NCI-H2196 (cell line): ENCODE measurements around the gene ELOVL2.
"Not testable (repeated sequence)": the region's sequence is repeated elsewhere in the genome, so short reads cannot be mapped to it uniquely, and the experiment has no call there.

ENCODE experiments used
- DNase-seq: peaks from one replicate; lab custom pipeline; 2025; ENCODE audit not compliant: unreplicated experiment; lab: John Stamatoyannopoulos, UW

ELOVL2 gene, protein sequence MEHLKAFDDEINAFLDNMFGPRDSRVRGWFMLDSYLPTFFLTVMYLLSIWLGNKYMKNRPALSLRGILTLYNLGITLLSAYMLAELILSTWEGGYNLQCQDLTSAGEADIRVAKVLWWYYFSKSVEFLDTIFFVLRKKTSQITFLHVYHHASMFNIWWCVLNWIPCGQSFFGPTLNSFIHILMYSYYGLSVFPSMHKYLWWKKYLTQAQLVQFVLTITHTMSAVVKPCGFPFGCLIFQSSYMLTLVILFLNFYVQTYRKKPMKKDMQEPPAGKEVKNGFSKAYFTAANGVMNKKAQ

DNA sequence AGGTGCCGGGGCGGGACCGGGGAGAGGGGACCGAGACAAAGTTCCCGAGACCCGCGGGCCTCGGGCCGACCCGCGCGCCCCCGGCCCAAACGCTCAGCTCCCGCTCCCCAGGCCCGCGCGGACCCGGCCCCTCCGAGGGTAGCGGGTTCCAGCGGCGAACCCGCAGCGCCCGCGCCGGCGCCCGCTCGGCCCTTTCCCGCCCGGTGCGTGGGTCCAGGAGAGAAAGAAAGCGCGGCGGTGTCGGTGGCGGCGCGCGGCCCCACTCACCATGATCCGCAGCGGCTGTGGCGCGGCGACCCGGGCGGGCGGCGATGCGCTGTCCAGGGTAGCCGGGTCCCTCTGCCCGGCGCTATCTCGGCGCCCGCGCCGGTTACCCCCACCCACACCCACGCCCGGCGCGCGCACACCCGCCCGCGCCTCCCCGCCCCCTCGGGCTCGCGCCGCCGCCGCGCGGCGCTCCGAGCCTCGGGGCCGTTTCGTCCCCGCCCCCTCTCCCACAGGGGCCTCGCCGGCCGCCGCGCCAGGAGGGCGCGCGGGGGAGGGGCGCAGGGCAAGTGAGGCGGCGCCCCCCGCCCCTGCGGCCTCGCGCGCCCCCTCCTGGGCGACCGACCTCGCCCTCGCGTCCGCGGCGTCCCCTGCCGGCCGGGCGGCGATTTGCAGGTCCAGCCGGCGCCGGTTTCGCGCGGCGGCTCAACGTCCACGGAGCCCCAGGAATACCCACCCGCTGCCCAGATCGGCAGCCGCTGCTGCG, at the start of gene ELOVL2:
Gene ELOVL2 (minus strand): TSS at position 345 of the 751 bp plus-strand sequence. CDS start 75 bp downstream, at position 270.
- DNase-seq: peak; percentile 59

DNA sequence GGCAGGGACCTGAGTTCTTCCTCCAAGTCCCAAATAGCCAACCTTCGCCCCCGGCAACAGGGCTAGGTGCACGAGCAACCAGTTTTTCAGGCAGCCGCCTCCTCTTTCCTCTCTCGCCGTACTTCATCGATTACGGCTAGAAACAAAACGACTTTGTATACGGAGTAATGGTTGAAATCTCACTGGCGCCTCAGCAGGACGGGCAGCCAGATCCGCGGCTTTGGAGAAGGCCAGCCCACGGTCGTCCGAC, 49.2 kb upstream of the ELOVL2 start:
- DNase-seq: no peak

DNA sequence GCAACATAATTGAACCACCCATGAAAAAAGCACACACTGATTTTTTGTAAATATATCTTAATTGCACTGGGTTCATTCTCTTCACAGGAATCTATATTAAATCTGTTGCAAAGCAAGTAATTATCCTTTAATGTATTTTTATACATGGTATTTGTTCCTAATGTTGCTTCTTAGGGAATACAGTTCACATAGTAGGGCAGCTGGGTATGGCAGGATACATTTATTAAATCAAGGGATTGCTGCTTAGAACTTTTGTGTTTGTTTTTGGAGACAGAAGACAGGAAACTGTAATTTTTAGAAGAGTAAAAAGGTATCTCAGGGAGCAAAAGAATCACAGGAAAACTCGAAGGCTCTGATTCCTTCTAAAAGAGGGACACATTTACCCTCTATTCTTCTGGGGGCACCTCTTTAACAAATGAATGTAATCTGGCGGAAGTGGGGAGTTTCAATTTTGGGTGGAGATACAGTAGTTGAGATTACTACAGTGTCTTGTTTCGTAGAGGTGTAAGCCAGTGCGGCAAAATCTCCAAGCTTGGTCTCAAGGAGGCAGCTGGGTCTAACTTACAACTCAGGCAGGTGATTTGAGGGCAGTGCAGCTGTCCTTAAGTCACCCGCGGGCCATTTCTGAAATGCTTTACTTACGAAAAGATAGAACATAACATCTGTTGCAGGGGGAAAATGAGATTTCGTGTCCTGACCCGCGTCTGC, 48.7 kb upstream of the ELOVL2 start:
- DNase-seq: no peak

DNA sequence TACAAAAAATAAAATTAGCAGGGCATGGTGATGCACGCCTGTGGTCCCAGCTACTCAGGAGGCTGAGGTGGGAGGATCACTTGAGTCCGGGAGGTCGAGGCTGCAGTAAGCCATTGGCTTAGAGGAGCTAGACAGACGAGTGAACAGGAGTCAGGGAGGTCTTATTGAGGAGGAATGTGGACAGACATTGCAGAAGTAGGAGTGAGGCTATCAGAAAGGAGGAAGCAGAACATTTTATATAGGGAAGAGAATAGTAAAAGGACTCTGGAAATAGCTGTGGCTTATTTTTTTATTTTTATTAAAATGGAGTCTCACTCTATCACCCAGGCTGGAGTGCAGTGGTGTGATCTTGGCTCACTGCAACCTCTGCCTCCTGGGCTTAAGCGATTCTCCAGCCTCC, 47.0 kb upstream of the ELOVL2 start:
- DNase-seq: not testable (repeated sequence)

DNA sequence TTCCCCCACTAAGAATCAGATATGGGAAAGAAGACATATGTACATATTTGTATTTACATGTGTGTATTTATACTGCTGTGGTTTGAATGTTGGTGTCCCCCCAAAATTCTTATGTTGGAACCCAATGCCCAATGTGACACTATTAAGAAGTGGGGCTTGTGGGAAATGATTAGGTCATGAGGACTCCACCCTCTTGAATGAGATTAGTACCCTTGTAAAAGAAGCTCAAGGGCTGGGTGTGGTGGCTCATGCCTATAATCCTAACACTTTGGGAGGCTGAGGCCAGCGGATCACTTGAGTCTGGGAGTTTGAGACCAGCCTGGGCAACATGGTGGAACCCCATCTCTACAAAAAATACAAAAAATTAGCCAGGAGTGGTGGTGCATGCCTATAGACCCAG, 45.6 kb upstream of the ELOVL2 start:
- DNase-seq: no peak

DNA sequence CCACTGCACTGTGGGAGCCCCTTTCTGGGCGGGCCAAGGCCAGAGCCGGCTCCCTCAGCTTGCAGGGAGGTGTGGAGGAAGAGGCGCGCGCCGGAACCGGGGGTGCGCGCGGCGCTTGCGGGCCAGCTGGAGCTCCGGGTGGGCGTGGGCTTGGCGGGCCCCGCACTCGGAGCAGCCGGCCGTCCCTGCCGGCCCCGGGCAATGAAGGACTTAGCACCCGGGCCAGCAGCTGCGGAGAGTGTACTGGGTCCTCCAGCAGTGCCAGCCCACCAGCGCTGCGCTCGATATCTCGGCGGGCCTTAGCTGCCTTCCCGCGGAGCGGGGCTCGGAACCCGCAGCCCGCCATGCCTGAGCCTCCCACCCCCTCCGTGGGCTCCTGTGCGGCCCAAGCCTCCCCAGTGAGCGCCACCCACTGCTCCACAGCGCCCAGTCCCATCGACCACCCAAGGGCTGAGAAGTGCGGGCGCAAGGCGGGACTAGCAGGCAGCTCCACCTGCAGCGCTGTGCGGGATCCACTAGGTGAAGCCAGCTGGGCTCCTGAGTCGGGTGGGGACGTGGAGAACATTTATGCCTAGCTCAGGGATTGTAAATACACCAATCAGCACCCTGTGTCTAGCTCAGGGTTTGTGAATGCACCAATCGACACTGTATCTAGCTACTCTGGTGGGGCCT, 43.2 kb upstream of the ELOVL2 start:
- not testable (repeated sequence) for DNase-seq

DNA sequence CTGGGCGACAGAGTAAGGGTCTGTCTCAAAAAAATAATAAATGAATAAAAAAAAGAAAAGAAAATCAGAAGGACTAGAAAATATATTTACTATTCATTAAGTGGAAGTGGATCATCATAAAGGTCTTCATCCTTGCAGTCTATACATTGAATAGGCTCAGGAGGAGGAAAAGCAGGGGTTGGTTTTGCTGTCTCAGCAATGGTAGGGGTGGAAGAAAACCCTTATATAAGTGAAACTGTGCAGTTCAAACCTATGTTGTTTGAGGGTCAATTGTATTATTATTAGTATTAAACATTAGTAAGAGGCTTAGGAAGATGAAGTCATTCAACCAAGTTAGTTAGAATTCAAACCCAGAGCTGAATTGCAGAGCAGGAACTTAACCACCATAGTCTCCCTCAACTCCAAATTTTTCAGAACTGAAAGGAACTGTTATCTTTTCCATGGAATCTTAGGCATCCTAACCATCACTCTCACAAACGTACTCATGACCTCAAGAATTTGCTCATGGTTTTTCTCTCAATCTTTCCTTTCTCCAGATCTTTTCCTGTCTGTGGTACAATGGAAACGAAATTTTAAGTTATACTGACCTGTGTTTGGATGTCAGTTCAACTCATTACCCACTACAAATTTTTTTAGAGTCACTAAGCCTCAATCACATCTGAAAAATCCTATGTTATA, 41.8 kb upstream of the ELOVL2 start:
- DNase-seq: no peak

DNA sequence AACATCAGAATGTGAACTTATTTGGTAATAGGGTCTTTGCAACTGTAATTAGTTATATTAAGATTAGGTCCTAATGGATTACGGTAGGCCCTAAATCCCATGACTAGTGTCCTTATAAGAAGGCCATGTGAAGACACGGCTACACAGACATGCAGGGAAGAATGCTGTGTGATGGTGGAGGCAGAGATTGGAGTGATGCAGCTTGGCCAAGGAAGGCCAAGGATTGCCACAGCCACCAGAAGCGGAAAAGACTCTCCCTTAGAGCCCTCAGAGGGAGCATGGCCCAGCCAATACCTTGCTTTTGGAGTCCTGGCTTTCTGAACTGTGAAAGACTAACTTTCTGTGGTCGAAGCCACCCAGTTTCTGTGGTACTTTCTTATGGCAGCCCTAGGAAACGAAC, 39.9 kb upstream of the ELOVL2 start:
- DNase-seq: no peak

DNA sequence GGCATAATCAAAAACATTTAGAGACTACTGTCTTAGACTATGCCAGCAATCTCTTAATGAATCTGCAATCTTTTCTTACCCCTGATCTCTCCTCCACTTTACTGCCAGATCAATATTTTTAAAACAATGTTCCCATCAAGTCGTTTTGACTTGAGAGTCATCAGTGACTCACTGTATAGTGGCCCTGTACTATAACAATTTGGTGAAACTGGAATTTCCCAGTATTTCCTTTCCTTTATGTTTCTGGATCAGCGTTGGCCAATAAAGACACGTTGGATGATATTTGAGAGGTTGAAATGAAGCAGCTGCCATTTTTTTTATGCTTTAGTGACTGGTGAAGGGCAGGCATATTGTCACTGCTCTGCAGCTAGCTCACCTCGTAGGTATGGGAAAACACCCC, 39.4 kb upstream of the ELOVL2 start:
- no peak for DNase-seq

DNA sequence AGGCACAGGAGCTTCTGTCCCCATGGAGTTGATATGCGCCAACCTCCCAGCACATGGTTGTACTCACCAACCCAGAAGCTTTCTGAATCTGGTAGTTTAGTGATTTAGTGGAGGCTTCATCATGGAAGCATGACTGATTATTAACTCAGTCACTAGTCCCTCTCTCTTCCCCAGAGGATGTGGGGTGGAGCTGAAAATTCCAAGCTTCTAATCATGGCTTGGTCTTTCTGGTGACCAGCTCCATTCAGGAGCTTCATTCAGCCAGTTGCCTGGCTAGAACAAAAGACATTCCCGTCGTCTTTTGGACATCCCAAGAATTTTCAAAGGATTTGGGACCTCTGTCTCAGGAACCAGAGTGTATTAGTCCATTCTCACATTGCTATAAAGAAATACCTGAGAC, 36.2 kb upstream of the ELOVL2 start:
- no peak for DNase-seq

DNA sequence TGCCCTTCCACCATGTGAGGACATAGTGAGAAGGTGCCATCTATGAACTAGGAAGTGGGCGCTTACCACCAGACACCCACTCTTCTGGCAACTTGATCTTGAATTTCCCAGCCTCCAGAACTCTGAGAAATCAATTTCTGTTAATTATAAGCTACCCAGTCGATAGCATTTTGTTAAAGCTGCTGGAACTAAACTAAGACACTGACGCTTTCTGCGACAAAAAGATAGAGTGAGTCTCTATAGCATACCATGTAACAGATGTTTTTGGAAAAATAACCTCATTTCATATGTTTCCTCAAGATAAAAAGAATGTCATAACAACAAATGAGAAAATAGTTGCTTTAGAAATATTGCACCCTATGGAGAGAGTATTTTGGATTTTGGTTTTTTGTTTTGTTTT, 34.2 kb upstream of the ELOVL2 start:
- no peak for DNase-seq

DNA sequence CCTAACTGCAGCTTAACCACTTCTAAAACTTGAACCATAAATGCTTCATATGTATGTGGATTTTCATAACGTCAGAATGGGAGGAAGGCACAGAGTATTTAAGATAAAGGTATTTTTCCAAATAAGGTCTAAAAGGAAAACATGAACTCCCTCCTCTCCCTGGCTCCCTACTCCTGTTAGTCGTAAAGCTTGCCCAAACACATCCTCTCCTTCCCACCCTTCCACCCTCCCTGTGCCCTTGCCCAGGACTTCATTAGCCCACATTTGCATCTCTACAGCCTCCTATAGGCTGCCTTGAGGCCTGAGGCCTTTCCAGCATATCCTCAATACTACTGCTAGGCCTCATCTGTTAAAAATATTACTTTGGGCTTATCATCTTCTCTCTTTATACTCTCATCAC, 32.4 kb upstream of the ELOVL2 start:
- DNase-seq: no peak

DNA sequence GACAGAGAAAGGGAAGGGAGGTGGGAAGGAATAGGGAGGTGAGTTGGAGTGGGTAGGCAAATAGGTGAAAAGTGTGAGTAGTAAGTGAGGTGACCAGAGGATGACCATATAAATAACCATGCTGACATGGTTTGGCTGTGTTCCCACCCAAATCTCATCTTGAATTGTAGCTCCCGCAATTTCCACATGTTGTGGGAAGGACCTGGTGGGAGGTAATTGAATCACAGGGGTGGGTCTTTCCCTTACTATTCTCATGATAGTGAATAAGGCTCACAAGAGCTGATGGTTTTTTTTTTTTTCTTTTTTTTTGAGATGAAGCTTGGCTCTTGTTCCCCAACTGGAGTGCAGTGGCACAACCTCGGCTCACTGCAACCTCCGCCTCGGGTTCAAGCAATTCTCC, 28.0 kb upstream of the ELOVL2 start:
- no peak for DNase-seq

DNA sequence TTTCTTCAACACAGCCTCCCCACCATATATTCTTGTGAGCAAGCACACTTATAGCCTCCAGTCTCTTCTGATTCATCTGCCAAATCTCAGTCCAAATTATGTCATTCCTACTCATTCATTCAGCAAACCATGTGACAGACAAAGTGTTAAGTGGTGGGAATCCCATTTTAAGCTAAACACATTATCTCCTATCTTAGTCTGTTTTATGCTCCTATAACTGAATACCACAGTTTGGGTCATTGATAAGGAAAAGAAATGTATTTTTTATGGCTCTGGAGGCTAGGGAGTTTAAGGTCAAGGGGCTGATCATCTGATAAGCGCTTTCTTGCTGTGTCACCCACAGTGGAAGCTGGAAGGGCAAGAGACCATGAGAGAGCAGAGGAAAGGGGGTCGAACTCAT, 25.7 kb upstream of the ELOVL2 start:
- DNase-seq: no peak

DNA sequence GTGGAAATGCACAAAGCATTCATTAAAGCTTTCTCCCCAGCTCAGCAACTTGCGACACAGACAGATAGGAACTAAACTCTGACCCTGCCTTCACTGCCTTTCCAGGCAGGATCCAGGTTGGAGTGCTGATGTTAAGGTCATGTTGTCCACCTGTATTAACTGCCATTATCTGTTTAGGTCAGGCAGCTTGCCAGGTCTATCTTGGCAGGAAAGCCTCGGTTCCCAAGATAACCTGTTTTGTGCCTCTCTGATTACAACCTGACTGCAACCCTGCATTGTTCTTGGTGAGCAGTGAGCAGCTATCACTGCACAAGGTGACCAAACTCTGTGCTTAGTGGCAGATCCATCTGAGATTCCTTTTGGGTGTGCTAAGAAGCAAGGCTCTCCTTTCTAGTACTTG, 23.2 kb upstream of the ELOVL2 start:
- DNase-seq: peak; percentile 77

DNA sequence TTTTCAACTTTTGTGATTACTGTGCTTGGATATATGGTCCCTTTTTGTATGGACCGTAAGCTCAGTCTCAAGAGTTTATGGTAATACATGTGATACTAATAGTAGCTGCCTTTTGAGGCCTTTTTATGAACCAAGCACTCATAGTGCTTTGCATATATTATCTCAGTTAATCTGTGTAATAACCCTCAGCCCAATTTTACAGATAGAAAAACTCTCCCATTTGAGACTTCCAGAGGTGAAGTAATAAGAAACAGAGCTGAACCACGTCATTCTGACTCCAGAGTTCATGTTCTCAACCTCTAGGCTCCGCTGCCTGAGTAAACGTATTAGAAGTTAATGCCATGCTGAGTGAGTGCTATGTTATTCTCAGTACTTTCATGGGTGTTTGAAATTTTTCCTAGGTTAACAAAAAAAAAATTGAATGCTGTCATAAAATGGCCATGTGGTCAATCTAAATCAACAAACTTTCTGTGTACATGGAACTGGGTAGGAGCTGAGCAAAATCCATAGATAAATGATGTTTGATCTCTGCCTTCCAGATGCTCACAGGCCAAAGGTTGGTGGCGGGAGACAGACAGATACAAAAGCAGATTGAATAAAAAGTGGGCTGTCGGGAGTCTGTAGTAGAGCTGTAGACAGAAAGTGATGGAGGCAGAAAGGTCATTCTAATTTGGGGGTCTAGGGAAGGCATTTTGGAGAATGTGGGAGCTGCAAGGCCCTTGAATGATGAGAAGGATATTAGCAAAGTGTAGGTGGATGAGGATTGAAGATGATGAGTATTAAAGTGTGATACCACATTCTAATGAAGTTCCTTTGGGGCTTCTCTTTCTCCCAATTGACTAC, 22.6 kb upstream of the ELOVL2 start:
- no peak for DNase-seq

DNA sequence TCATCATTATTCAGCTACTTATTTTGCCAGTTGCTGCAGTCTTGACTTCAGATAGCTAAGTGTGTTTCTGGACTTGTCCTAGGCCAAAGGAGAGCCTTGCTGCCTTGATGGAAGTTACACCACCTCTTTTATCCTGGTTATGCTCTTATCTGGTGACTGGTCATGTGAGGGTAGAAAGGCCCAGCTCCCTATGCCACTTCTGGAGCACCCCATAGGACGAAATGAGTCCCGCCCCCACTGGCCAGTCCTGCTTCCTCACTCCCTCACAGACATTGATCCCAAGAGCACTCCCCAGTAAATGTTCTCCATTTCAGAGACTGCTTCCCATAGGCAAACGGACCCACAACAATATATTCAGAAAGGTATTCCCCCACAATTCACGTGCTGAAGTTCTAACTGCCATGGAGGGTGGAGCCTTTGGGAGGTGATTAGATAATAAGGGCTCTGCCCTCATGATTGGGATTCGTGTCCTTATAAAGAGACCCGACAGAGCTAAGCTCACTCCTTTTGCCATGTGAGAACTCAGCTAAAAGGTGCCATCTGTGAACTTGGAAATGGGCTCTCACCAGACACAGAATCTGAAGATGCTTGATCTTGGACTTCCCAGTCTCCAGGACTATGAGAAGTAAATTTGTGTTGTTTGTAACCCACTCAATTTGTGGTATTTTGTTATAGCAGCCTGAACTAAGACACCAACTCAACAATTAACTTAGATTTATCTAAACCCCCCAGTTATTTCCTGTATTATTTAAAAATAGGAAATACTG, 21.5 kb upstream of the ELOVL2 start:
- no peak for DNase-seq

DNA sequence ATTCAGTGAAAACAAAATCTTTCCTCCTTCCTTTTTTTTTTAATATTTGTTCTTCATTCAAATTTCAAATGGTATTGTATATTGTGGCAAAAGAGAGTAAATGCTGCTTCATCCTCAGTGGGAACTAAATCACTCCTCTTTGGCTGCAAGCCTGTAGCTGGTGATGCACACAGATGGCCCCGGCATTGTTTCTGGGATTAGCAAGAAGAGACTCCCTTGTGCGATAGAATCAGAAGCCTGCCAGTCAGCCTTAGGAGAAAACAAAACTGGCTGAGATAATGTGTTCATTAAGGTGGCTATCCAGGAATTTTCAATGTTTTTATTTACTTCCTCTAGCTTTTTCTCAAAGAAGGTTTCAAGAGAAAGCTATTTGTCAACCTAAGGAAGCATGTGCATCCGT, 20.7 kb upstream of the ELOVL2 start:
- DNase-seq: no peak

DNA sequence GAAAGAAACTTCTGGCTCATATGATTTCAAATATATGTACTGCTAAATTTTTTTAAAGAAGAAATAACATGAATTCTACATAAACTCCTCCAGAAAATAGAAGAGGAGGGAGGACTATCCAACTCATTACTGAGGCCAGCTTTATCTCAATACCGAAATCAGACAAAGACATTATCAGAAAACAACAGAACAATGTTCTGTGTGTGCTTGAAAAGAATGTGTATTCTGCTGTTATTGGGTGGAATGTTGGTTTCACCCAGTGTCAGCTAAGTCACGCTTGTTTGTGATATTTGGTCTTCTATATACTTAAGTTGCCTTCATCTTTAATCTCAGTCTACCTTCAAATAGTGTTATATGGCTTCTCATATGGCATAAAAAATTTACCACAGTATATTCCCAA, 18.6 kb upstream of the ELOVL2 start:
- no peak for DNase-seq

DNA sequence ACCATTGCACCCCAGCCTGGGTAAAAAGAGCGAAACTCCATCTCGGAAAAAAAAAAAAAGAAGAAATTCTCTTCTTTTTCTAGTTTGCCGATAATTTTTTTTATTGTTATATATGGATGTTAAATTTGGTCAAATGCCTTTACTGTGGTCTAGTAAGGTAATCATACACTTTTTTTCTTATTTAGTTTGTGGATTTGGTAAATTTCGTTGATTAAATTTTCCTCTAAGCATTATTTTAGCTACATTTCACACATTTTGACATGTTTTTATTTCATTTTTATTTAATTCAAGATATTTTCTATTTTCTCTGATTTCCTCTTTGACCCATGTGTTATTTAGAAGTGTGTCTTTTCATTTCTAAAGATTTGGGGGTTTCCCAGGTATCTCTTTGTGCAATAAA, 18.0 kb upstream of the ELOVL2 start:
- no peak for DNase-seq
